HG03460 (cell line): Measurements from ENCODE around the gene PTPRU.

Experiments
- ATAC-seq: cut with Tn5 transposase; IDR thresholded peaks from one replicate; pipeline ENCODE4 v1.9.1; 2021; ENCODE audit not compliant: unreplicated experiment

PTPRU gene

GRCh38 chr1:29360768-29361167 lies 124.4 kb downstream of the PTPRU start:
- ATAC-seq, result no peak

- ATAC-seq, result no peak
These were observed 125.4 kb downstream of the PTPRU start for GRCh38 chr1:29361686-29362085.

- no peak for ATAC-seq
These were observed 125.8 kb downstream of the PTPRU start for GRCh38 chr1:29362116-29362515.

- ATAC-seq, result no peak
These were observed 126.4 kb downstream of the PTPRU start for GRCh38 chr1:29362764-29363163.

GRCh38 chr1:29363536-29363935 lies 127.2 kb downstream of the PTPRU start:
- no peak for ATAC-seq

- ATAC-seq, result no peak
These were observed 127.9 kb downstream of the PTPRU start for GRCh38 chr1:29364101-29364678.

- ATAC-seq, result no peak
These were observed 129.8 kb downstream of the PTPRU start for GRCh38 chr1:29365906-29366670.

- ATAC-seq, result no peak
These were observed 132.9 kb downstream of the PTPRU start for GRCh38 chr1:29368936-29369932.

GRCh38 chr1:29370067-29370466 lies 133.7 kb downstream of the PTPRU start:
- ATAC-seq, result no peak

- no peak for ATAC-seq
These were observed 135.0 kb downstream of the PTPRU start for GRCh38 chr1:29371332-29371731.

GRCh38 chr1:29372108-29372507 lies 135.8 kb downstream of the PTPRU start:
- ATAC-seq, result no peak
